Thyroid gland (tissue), 4 donors: ENCODE data around the gene ZNRF4. TPM values are rescaled to one million over a fixed set of nuclear protein-coding genes. Genes with fewer than 3 reads are reported as not detected.

Source experiments
- DNase-seq, 2 donors: peaks; one replicate each; pipeline ENCODE4 v3.0.0-alpha.2; 2019
- H3K27ac ChIP-seq, 3 donors: fragments of 200-600 bp; sonication (generic); 1 replicate in 2 of 3; 2 replicates in 1 of 3; pipeline ENCODE4 v1.5.1; 2016 to 2019; ENCODE audit warnings: mild to moderate bottlenecking in 1 of 3, moderate library complexity in 1 of 3
- H3K27me3 ChIP-seq: fragments of 200-600 bp; sonication (generic); one replicate; pipeline ENCODE4 v1.5.1; 2019
- H3K36me3 ChIP-seq, 2 donors: fragments of 200-600 bp; sonication (generic); one replicate each; pipeline ENCODE4 v1.5.1; 2016 to 2019
- H3K4me1 ChIP-seq, 2 donors: fragments of 200-600 bp; sonication (generic); one replicate each; pipeline ENCODE4 v1.5.1; 2017 to 2019
- H3K4me3 ChIP-seq, 3 donors: fragments of 200-600 bp; sonication (generic); replicated peaks in 1 of 3; 1 replicate in 2 of 3; 2 replicates in 1 of 3; pipeline ENCODE4 v1.5.1; 2016; ENCODE audit warnings: mild to moderate bottlenecking in 1 of 3
- H3K9me3 ChIP-seq: fragments of 200-600 bp; sonication (generic); one replicate; pipeline ENCODE4 v1.5.1; 2017
- CTCF ChIP-seq, 6 experiments: fragments of 200-600 bp in 3 of 6; fragments of 450-650 bp in 3 of 6; sonication (generic) in 3 of 6; IDR thresholded peaks; one replicate each; pipeline ENCODE4 v1.5.1; 2016 to 2019; ENCODE audit warnings: antibody characterized with exemption in 6 of 6, mild to moderate bottlenecking in 2 of 6, inconsistent platforms in 1 of 6, moderate library complexity in 1 of 6
- POLR2A ChIP-seq, 2 donors: fragments of 450-650 bp; IDR thresholded peaks; one replicate each; pipeline ENCODE4 v1.6.1; 2017; ENCODE audit warnings: antibody characterized with exemption in 2 of 2, mild to moderate bottlenecking in 2 of 2, moderate library complexity in 1 of 2
- WGBS, 2 donors: methylation state at CpG; one replicate each; pipeline ENCODE4 v1.1.5; 2017; 5-methylcytosine and 5-hydroxymethylcytosine counted together
- intact Hi-C: fragments of 100-400 bp; cut with DNase I; formaldehyde crosslinking; loops from one replicate; pipeline ENCODE4 v1.15.1; 2023
- total RNA-seq, 4 donors: library from RNA; depleted of rRNA; stranded (reverse); fragments of >200 nt; gene quantifications; one replicate each; pipeline ENCODE4 v1.2.3, GENCODE V29; 2016

ZNRF4 gene
- total RNA-seq, 4 donors from 2014 or later: 0.40 TPM; not detected in 3

DNA sequence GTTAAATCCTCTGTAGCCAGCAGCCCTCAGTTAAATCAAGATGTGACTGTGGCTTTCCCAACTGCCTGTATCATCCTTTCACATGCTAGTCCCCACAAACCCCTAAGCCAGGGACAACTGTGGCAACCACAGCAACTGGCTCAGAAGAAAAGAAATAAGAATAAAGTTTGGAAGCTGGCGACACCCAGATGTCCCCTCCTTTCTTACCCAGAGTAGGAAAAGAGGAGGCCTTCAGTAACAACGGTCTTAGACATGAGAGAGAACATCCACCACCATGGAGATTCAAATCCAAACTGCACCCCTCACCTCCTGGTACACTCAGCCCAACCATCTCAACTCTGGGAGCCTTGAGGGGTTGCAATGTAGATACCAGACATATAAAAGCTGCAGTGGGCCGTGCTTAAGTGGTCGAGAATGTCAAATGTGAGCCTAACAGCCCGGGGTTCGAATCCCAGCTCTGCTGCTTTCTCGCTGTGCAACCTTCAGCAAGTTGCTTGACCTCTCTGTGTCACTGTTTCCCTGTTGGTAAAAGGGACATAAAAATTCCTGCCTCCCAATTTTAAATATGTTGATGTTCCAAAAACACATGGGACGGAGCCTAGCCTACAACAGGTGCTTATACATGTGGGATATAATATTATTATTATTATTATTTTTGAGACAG, 23.8 kb downstream of the ZNRF4 start:
- DNase-seq: no peak
- no peak overlapping the region for H3K4me3 ChIP-seq
- 82 to 86% methylated on average over 8 of the region's 8 CpGs for WGBS, 2 donors
- H3K9me3 ChIP-seq: no peaks in the 10 kb centered on the region
- no peaks in the 10 kb centered on the region for H3K36me3 ChIP-seq
- H3K27ac ChIP-seq: no peak overlapping the region
- no peaks in the 10 kb centered on the region for H3K27me3 ChIP-seq
- no peaks in the 10 kb centered on the region for H3K4me1 ChIP-seq
- no peak for TF ChIP-seq CTCF (IDR thresholded peaks at IDR 0.05)
- no peak for TF ChIP-seq POLR2A (IDR thresholded peaks at IDR 0.05)
- intact Hi-C loops: no loop called here

- H3K27ac ChIP-seq: no peak overlapping the region
- H3K4me3 ChIP-seq: no peak overlapping the region
- intact Hi-C loops: no loop called here
- H3K4me1 ChIP-seq: no peaks in the 10 kb centered on the region
- no peaks in the 10 kb centered on the region for H3K27me3 ChIP-seq
- H3K9me3 ChIP-seq: no peaks in the 10 kb centered on the region
- TF ChIP-seq CTCF (IDR thresholded peaks at IDR 0.05) (no peak), POLR2A (IDR thresholded peaks at IDR 0.05) (no peak)
- 38 to 63% methylated on average over 11 to 14 of the region's 14 CpGs for WGBS, 2 donors
- DNase-seq: no peak
- no peaks in the 10 kb centered on the region for H3K36me3 ChIP-seq
These were observed 24.7 kb downstream of the ZNRF4 start for GRCh38 chr19:5479958-5480357.

DNA sequence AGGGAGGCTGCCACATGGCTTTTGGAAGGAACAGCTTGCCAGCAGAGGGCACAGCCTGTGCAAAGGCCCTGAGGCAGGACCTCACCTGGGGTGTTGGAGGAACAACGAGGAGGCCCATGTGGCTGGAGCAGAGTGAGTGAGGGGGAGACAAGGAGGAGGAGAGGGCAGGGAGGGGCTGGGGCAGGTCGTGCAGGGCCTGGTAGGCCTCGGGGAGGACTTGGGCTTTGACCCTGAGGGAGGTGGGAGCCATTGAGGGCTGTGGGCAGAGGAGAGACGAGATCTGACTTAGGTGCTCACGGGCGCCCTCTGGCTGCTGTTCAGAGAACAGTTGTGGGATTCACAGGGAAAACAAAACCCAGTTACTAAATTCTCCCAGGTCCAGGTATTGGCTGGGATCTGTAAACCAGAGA, 25.2 kb downstream of the ZNRF4 start:
- no peaks in the 10 kb centered on the region for H3K36me3 ChIP-seq
- TF ChIP-seq POLR2A (IDR thresholded peaks at IDR 0.05) (no peak), CTCF (IDR thresholded peaks at IDR 0.05) (peak in 3 of 6 experiments; percentile 12 to 41 (median 33))
- no peaks in the 10 kb centered on the region for H3K9me3 ChIP-seq
- intact Hi-C loops: no loop called here
- DNase-seq: no peak
- H3K4me3 ChIP-seq: no peak overlapping the region
- no peak overlapping the region for H3K27ac ChIP-seq
- no peaks in the 10 kb centered on the region for H3K4me1 ChIP-seq
- no peaks in the 10 kb centered on the region for H3K27me3 ChIP-seq
- WGBS, 2 donors: 46 to 54% methylated on average over 6 of the region's 6 CpGs

DNA sequence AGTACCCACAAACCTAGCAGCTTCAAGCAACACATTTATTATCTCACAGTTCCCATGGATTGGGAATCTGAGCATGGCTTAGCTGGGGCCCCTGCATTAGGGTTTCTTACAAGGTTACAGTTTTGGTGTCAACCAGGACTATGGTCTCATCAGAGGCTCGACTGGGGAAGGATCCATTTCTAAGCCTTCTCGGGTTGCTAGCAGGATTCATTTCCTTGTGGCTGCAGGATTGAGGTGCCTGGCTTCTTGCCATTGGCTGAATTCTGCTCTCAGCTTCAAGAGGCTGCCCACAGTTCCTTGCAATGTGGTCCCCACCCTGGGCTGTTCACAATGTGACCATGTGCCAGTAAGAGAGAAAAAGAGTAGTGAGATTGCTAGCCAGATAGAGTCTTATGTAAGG, 26.7 kb downstream of the ZNRF4 start:
- no peaks in the 10 kb centered on the region for H3K9me3 ChIP-seq
- TF ChIP-seq CTCF (IDR thresholded peaks at IDR 0.05) (no peak), POLR2A (IDR thresholded peaks at IDR 0.05) (no peak)
- H3K36me3 ChIP-seq: no peaks in the 10 kb centered on the region
- no peaks in the 10 kb centered on the region for H3K4me1 ChIP-seq
- H3K4me3 ChIP-seq: no peak overlapping the region
- H3K27me3 ChIP-seq: no peaks in the 10 kb centered on the region
- H3K27ac ChIP-seq: no peak overlapping the region
- DNase-seq: no peak
- 83 to 100% methylated on average over 1 to 2 of the region's 2 CpGs for WGBS, 2 donors
- intact Hi-C loops: no loop called here

- H3K27ac ChIP-seq: no peak overlapping the region
- 20 to 39% methylated on average over 7 to 13 of the region's 13 CpGs for WGBS, 2 donors
- intact Hi-C loops: no loop called here
- no peaks in the 10 kb centered on the region for H3K36me3 ChIP-seq
- DNase-seq: peak; percentile 13 to 20
- H3K9me3 ChIP-seq: no peaks in the 10 kb centered on the region
- H3K4me3 ChIP-seq: no peak overlapping the region
- H3K4me1 ChIP-seq: no peaks in the 10 kb centered on the region
- no peak for TF ChIP-seq CTCF (IDR thresholded peaks at IDR 0.05)
- no peak for TF ChIP-seq POLR2A (IDR thresholded peaks at IDR 0.05)
- no peaks in the 10 kb centered on the region for H3K27me3 ChIP-seq
These were observed 29.4 kb downstream of the ZNRF4 start for GRCh38 chr19:5484398-5485285.
